B cell (primary cell): Measurements from ENCODE around the gene FBXL20. TPM values are rescaled to one million over a fixed set of nuclear protein-coding genes. Genes with fewer than 3 reads are reported as not detected.

ENCODE experiments used
- ATAC-seq: fragments of 200-7000 bp; cut with Tn5 transposase; one replicate; pipeline ENCODE4 v1.10.0; 2021; ENCODE audit warnings: low read depth, mild to moderate bottlenecking, moderate number of reproducible peaks, moderate library complexity
- CTCF ChIA-PET: fragments of 350-600 bp; sonication (Branson Sonifier 250); formaldehyde crosslinking; loops from one replicate; lab custom pipeline; 2021; ENCODE audit warnings: antibody characterized with exemption, inconsistent platforms; lab: Charles Lee
- POLR2A ChIA-PET: fragments of 350-600 bp; sonication (Branson Sonifier 250); formaldehyde crosslinking; loops from one replicate; lab custom pipeline; 2021; ENCODE audit warnings: antibody characterized with exemption; lab: Charles Lee
- DNase-seq: peaks from one replicate; pipeline ENCODE4 v3.0.0; 2013
- H2AFZ ChIP-seq: 2 replicates; pipeline ENCODE4 v1.6.1; 2012; ENCODE audit warnings: mild to moderate bottlenecking, low read depth, low read length; ENCODE audit not compliant: insufficient read depth, poor library complexity, severe bottlenecking
- H3K27ac ChIP-seq, 2 donors: 1 replicate in 1 of 2; 2 replicates in 1 of 2; pipeline ENCODE4 v1.5.1; 2012 to 2013; ENCODE audit warnings: low read length in 2 of 2, mild to moderate bottlenecking in 2 of 2, moderate library complexity in 1 of 2
- H3K27me3 ChIP-seq, 4 experiments: fragments of 200-600 bp in 1 of 4; sonication (generic) in 1 of 4; replicated peaks in 1 of 4; 1 replicate in 2 of 4; 2 replicates in 2 of 4; pipeline versions ENCODE4 v1.6.1 to v1.7.0; 2013 to 2016; ENCODE audit warnings: low read length in 3 of 4, mild to moderate bottlenecking in 2 of 4, mixed read lengths in 1 of 4, moderate library complexity in 1 of 4; ENCODE audit not compliant: insufficient read depth in 4 of 4, control insufficient read depth in 3 of 4; ENCODE audit errors: control extremely low read depth in 1 of 4
- H3K36me3 ChIP-seq, 2 experiments: replicated peaks in 1 of 2; 1 replicate in 1 of 2; 2 replicates in 1 of 2; pipeline versions ENCODE4 v1.6.1 to v1.7.1; 2013; ENCODE audit warnings: low read length in 1 of 2; ENCODE audit not compliant: insufficient read depth in 2 of 2, control insufficient read depth in 1 of 2; ENCODE audit errors: control extremely low read depth in 1 of 2, extremely low read depth in 1 of 2
- H3K4me1 ChIP-seq, 2 donors: fragments of 200-600 bp in 1 of 2; sonication (generic) in 1 of 2; 1 replicate in 1 of 2; 2 replicates in 1 of 2; pipeline versions ENCODE4 v1.5.1 to v1.6.1; 2013 to 2017; ENCODE audit warnings: low read length in 2 of 2; ENCODE audit not compliant: control insufficient read depth in 2 of 2, insufficient read depth in 2 of 2
- H3K4me2 ChIP-seq: replicated peaks from 2 replicates; pipeline ENCODE3; 2012; ENCODE audit warnings: mild to moderate bottlenecking, low read depth, low read length; ENCODE audit not compliant: poor library complexity, severe bottlenecking
- H3K4me3 ChIP-seq, 5 experiments: fragments of 200-600 bp in 1 of 5; sonication (generic) in 1 of 5; 1 replicate in 3 of 5; 2 replicates in 2 of 5; pipeline versions ENCODE4 v1.5.1 to v1.7.0; 2011 to 2016; ENCODE audit warnings: low read length in 4 of 5, mild to moderate bottlenecking in 4 of 5, low read depth in 2 of 5, control low read depth in 1 of 5, moderate library complexity in 1 of 5; ENCODE audit not compliant: insufficient read depth in 1 of 5; ENCODE audit errors: control extremely low read depth in 1 of 5, extremely low read depth in 1 of 5
- H3K79me2 ChIP-seq: fragments of 200-600 bp; sonication (generic); one replicate; pipeline ENCODE4 v1.6.0; 2016; ENCODE audit warnings: low read length; ENCODE audit not compliant: control insufficient read depth, insufficient read depth
- H3K9ac ChIP-seq: fragments of 200-600 bp; sonication (generic); 2 replicates; pipeline ENCODE4 v1.6.1; 2017; ENCODE audit warnings: mild to moderate bottlenecking, low read length, moderate library complexity
- H3K9me3 ChIP-seq, 3 donors: one replicate each; pipeline versions ENCODE4 v1.6.1 to v1.7.1; 2013; ENCODE audit warnings: low read length in 2 of 3; ENCODE audit not compliant: control insufficient read depth in 2 of 3, insufficient read depth in 1 of 3; ENCODE audit errors: control extremely low read depth in 1 of 3
- H4K20me1 ChIP-seq: 2 replicates; pipeline ENCODE4 v1.6.0; 2012; ENCODE audit warnings: mild to moderate bottlenecking, low read length; ENCODE audit not compliant: insufficient read depth, control insufficient read depth, poor library complexity, severe bottlenecking
- H3K27ac Mint-ChIP-seq: one replicate; pipeline ENCODE4 v1.8.0; 2021; ENCODE audit warnings: mixed read lengths
- H3K27me3 Mint-ChIP-seq: one replicate; pipeline ENCODE4 v1.8.0; 2021; ENCODE audit warnings: mixed read lengths
- H3K4me1 Mint-ChIP-seq: one replicate; pipeline ENCODE4 v1.8.0; 2021; ENCODE audit warnings: mixed read lengths
- H3K4me3 Mint-ChIP-seq: one replicate; pipeline ENCODE4 v1.8.0; 2021; ENCODE audit warnings: mixed read lengths
- H3K9me3 Mint-ChIP-seq: one replicate; pipeline ENCODE4 v1.8.0; 2022; ENCODE audit warnings: mixed read lengths; ENCODE audit not compliant: insufficient read depth
- CTCF ChIP-seq: fragments of 200-600 bp; IDR thresholded peaks from one replicate; pipeline ENCODE4 v1.8.0; 2022; ENCODE audit warnings: antibody characterized with exemption, mild to moderate bottlenecking
- EZH2 ChIP-seq: IDR thresholded peaks from 2 replicates; pipeline ENCODE4 v1.6.1; 2012; ENCODE audit warnings: borderline replicate concordance, low read depth, mild to moderate bottlenecking, moderate library complexity, low read length; ENCODE audit not compliant: insufficient read depth, poor library complexity, severe bottlenecking
- WGBS: methylation state at CpG from one replicate; pipeline ENCODE4 v1.1.5; 2013; ENCODE audit warnings: missing lambda C conversion rate; ENCODE audit not compliant: insufficient coverage; 5-methylcytosine and 5-hydroxymethylcytosine counted together
- intact Hi-C: fragments of 100-400 bp; cut with micrococcal nuclease; formaldehyde crosslinking; loops from one replicate; pipeline ENCODE4 v1.10.0; 2022
- polyA plus RNA-seq: library from polyadenylated mRNA; depleted of rRNA; stranded (reverse); fragments of >200 nt; gene quantifications from 2 replicates; pipeline ENCODE4 v1.2.3, GENCODE V29; 2012
- total RNA-seq, 2 donors: library from RNA; stranded (reverse); fragments of 120-200 nt in 1 of 2; gene quantifications; 1 replicate in 1 of 2; 2 replicates in 1 of 2; pipeline versions ENCODE4 v1.2.3 to v1.2.4, GENCODE V29; 2013 to 2022

FBXL20 gene
- total and polyA plus RNA-seq, 2 donors (not counting 1 experiment from before 2014, with no cell fraction given) = 6.1 to 36.2 TPM

- CTCF ChIA-PET = interaction anchor here (0.6 to 21.4 kb wide), 4 partner anchors 9 to 425 kb away, joined by 4 to 707 read pairs (median 48); partner anchors contain the start of gene RPL19
- Histone ChIP-seq H3K9ac (no peak overlapping the region), H3K36me3 (no peaks in the 10 kb centered on the region), H2AFZ (no peak overlapping the region), H3K27me3 (peaks cover 0 to 70% (median 43%) of the 10 kb centered on the region in 4 experiments), H3K79me2 (no peaks in the 10 kb centered on the region), H3K27ac (no peak overlapping the region), H4K20me1 (no peaks in the 10 kb centered on the region), H3K9me3 (peaks cover 0 to 12% (median 0%) of the 10 kb centered on the region in 3 donors), H3K4me3 (no peak overlapping the region), H3K4me2 (no peak overlapping the region), H3K4me1 (peaks cover 31 to 35% of the 10 kb centered on the region in 2 donors)
- intact Hi-C loops = no loop called here
- POLR2A ChIA-PET = no interaction called here
- TF ChIP-seq EZH2 (no peak), CTCF (no peak)
- 87% methylated on average over 11 of the region's 11 CpGs for WGBS
- H3K27me3 Mint-ChIP-seq = peaks cover 46% of the 10 kb centered on the region
- DNase-seq (peak; percentile 7), ATAC-seq (no peak)
- peaks cover 19% of the 10 kb centered on the region for H3K4me1 Mint-ChIP-seq
- no peak overlapping the region for H3K27ac Mint-ChIP-seq
- no peak overlapping the region for H3K4me3 Mint-ChIP-seq
- H3K9me3 Mint-ChIP-seq = no peaks in the 10 kb centered on the region
Observed at GRCh38 chr17:39229274-39229913, 172.0 kb downstream of the FBXL20 start.

- TF ChIP-seq CTCF (no peak), EZH2 (no peak)
- no peak overlapping the region for H3K4me3 ChIP-seq
- H3K9me3 Mint-ChIP-seq = no peaks in the 10 kb centered on the region
- peaks cover 0 to 12% (median 0%) of the 10 kb centered on the region in 3 donors for H3K9me3 ChIP-seq
- no peak overlapping the region for H3K27ac Mint-ChIP-seq
- H4K20me1 ChIP-seq = no peaks in the 10 kb centered on the region
- intact Hi-C loops = no loop called here
- ATAC-seq = no peak
- H3K4me3 Mint-ChIP-seq = no peak overlapping the region
- peaks cover 24% of the 10 kb centered on the region for H3K4me1 Mint-ChIP-seq
- DNase-seq = peak; percentile 5
- peaks cover 57% of the 10 kb centered on the region for H3K27me3 Mint-ChIP-seq
- ChIA-PET CTCF (interaction anchor here (0.5 to 1.6 kb wide), 6 partner anchors 11 to 65 kb away, joined by 3 to 5 read pairs (median 4); no protein-coding TSS in a partner anchor), POLR2A (no interaction called here)
- H3K4me1 ChIP-seq = peaks cover 31 to 35% of the 10 kb centered on the region in 2 donors
- no peaks in the 10 kb centered on the region for H3K79me2 ChIP-seq
- no peak overlapping the region for H3K4me2 ChIP-seq
- peaks cover 0 to 74% (median 42%) of the 10 kb centered on the region in 4 experiments for H3K27me3 ChIP-seq
- H3K27ac ChIP-seq = no peak overlapping the region
- H3K9ac ChIP-seq = no peak overlapping the region
- H2AFZ ChIP-seq = no peak overlapping the region
- no peaks in the 10 kb centered on the region for H3K36me3 ChIP-seq
- WGBS = no CpG with 5 or more reads among the region's 2 CpGs
Observed at GRCh38 chr17:39227364-39227919, 174.0 kb downstream of the FBXL20 start.
